GM23338 (cell line): Measurements from ENCODE around the gene SERAC1.

ENCODE experiments used
- CTCF ChIP-seq, 2 experiments: fragments of 200-600 bp in 1 of 2; sonication (generic) in 1 of 2; conservative IDR thresholded peaks; 2 replicates each; pipeline versions ENCODE4 v1.5.1 to v1.6.1; 2016 to 2017; ENCODE audit warnings: antibody characterized with exemption in 2 of 2, low read depth in 2 of 2, mild to moderate bottlenecking in 2 of 2, moderate library complexity in 1 of 2
- EZH2 ChIP-seq: fragments of 200-600 bp; sonication (generic); IDR thresholded peaks from one replicate; pipeline ENCODE4 v1.8.0; 2017; ENCODE audit warnings: antibody characterized with exemption, mild to moderate bottlenecking, low read depth; ENCODE audit not compliant: unreplicated experiment
- POLR2AphosphoS5 ChIP-seq: IDR thresholded peaks from 2 replicates; pipeline ENCODE4 v1.6.1; 2016; ENCODE audit warnings: antibody characterized with exemption, low read depth

DNA sequence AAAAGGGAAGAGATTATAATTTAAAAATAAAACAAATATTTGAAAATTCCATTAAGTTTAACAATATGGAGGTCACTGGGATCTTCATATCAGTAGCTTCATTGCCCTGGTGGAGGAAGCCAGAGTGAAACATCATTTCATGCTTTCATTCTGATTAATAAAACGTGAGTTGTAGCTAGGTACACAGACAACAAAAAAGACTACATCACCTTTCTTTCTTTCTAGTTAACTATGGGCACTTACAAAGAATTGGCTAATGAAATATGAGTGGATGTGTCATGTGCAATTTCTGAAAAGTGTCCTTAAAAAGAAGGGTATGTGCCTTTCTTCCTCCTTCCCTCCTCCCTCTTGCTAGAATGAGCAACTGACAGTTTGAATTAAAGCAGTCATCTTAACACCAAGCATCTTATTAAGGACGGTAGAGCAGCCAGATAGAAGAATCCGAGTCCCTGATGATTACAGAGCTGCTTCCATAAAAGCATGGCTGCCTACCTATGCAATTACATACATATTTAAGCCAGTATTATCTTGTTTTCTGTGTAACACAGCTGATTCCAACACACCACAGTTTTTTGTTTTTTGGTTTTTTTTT, 3.4 kb downstream of the SERAC1 start:
- TF ChIP-seq EZH2 (no peak), CTCF (conservative IDR thresholded peaks at IDR 0.05; ENCODE audit: low read depth in 2 of 2) (no peak), POLR2AphosphoS5 (no peak)
